Fibroblast of lung (primary cell): Measurements from ENCODE around the gene FTO. TPM values are rescaled to one million over a fixed set of nuclear protein-coding genes. Genes with fewer than 3 reads are reported as not detected.

Experiments used
- DNase-seq, 2 donors: peaks; one replicate each; pipeline versions ENCODE4 v3.0.0 to v3.0.0-alpha.2; 2010; ENCODE audit warnings: low read depth in 2 of 2
- H2AFZ ChIP-seq: 2 replicates; pipeline ENCODE4 v1.5.1; 2012; ENCODE audit warnings: low read length, control low read depth, inconsistent platforms
- H3K27ac ChIP-seq: 2 replicates; pipeline ENCODE4 v1.5.1; 2011; ENCODE audit warnings: low read length, control low read depth; ENCODE audit not compliant: insufficient read depth
- H3K27me3 ChIP-seq: 2 replicates; pipeline ENCODE4 v1.5.1; 2011; ENCODE audit warnings: mild to moderate bottlenecking, low read length; ENCODE audit not compliant: control insufficient read depth, insufficient read depth
- H3K36me3 ChIP-seq: 2 replicates; pipeline ENCODE4 v1.5.1; 2011; ENCODE audit warnings: low read length; ENCODE audit not compliant: control insufficient read depth, insufficient read depth
- H3K4me1 ChIP-seq: 2 replicates; pipeline ENCODE4 v1.5.1; 2011; ENCODE audit warnings: low read length; ENCODE audit not compliant: control insufficient read depth, insufficient read depth; ENCODE audit errors: extremely low read depth
- H3K4me2 ChIP-seq: 2 replicates; pipeline ENCODE4 v1.5.1; 2011; ENCODE audit warnings: low read length, control low read depth; ENCODE audit not compliant: insufficient read depth; ENCODE audit errors: extremely low read depth
- H3K4me3 ChIP-seq, 4 experiments: fragments of 200-600 bp in 1 of 4; sonication (generic) in 1 of 4; replicated peaks in 1 of 4; 2 replicates each; pipeline ENCODE4 v1.5.1; 2011 to 2016; ENCODE audit warnings: low read length in 4 of 4, low read depth in 3 of 4, mild to moderate bottlenecking in 3 of 4, control low read depth in 2 of 4, inconsistent platforms in 1 of 4, mixed read lengths in 1 of 4; ENCODE audit not compliant: insufficient read depth in 1 of 4; ENCODE audit errors: control extremely low read depth in 1 of 4
- H3K79me2 ChIP-seq: 2 replicates; pipeline ENCODE4 v1.5.1; 2012; ENCODE audit warnings: mild to moderate bottlenecking, low read length, inconsistent platforms; ENCODE audit not compliant: control insufficient read depth, insufficient read depth
- H3K9ac ChIP-seq: 2 replicates; pipeline ENCODE4 v1.5.1; 2011; ENCODE audit warnings: mild to moderate bottlenecking, low read length, control low read depth; ENCODE audit not compliant: insufficient read depth
- H3K9me3 ChIP-seq: 2 replicates; pipeline ENCODE4 v1.5.1; 2012; ENCODE audit warnings: low read depth, low read length; ENCODE audit not compliant: control insufficient read depth, insufficient read depth
- H4K20me1 ChIP-seq: 2 replicates; pipeline ENCODE4 v1.5.1; 2011; ENCODE audit warnings: low read length; ENCODE audit not compliant: control insufficient read depth, insufficient read depth; ENCODE audit errors: extremely low read depth
- CTCF ChIP-seq, 2 donors: IDR thresholded peaks in 1 of 2; conservative IDR thresholded peaks in 1 of 2; 1 replicate in 1 of 2; 2 replicates in 1 of 2; pipeline ENCODE4 v1.5.1; 2011 to 2012; ENCODE audit warnings: low read length in 2 of 2, control low read depth in 1 of 2, inconsistent platforms in 1 of 2, low read depth in 1 of 2, mild to moderate bottlenecking in 1 of 2
- EZH2 ChIP-seq: IDR thresholded peaks from 2 replicates; pipeline ENCODE4 v1.5.1; 2012; ENCODE audit warnings: low read length, control low read depth, mild to moderate bottlenecking; ENCODE audit errors: missing control alignments
- polyA plus RNA-seq, 2 donors: library from polyadenylated mRNA; depleted of rRNA in 1 of 2; stranded (reverse) in 1 of 2; unstranded in 1 of 2; fragments of >200 nt; gene quantifications; 2 replicates each; pipeline ENCODE4 v1.2.1, GENCODE V29; 2011 to 2012; ENCODE audit warnings: missing spikeins in 1 of 2
- total RNA-seq: library from RNA; depleted of rRNA; stranded (reverse); fragments of >200 nt; gene quantifications from 2 replicates; pipeline ENCODE4 v1.2.1, GENCODE V29; 2014

The FTO gene
- total and polyA plus RNA-seq, 2 donors (not counting 1 experiment from before 2014, with no cell fraction given), result 61.1 to 97.6 TPM

- peaks cover 10% of the 10 kb centered on the region for H3K4me1 ChIP-seq
- no peak overlapping the region for H2AFZ ChIP-seq
- H3K36me3 ChIP-seq, result no peaks in the 10 kb centered on the region
- H3K27me3 ChIP-seq, result no peaks in the 10 kb centered on the region
- H3K4me2 ChIP-seq, result no peak overlapping the region
- no peak for DNase-seq
- no peak overlapping the region for H3K4me3 ChIP-seq
- H3K27ac ChIP-seq, result no peak overlapping the region
- H3K9ac ChIP-seq, result no peak overlapping the region
- H3K9me3 ChIP-seq, result no peaks in the 10 kb centered on the region
- TF ChIP-seq CTCF (conservative IDR thresholded peaks at IDR 0.05 in 1 of 2, IDR thresholded peaks at IDR 0.05 in 1 of 2; ENCODE audit: low read depth in 1 of 2, low read length in 2 of 2) (no peak), EZH2 (no peak)
- peaks cover 2% of the 10 kb centered on the region for H3K79me2 ChIP-seq
- no peaks in the 10 kb centered on the region for H4K20me1 ChIP-seq
These were observed 71.3 kb downstream of the FTO start for GRCh38 chr16:53775106-53775820.

DNA sequence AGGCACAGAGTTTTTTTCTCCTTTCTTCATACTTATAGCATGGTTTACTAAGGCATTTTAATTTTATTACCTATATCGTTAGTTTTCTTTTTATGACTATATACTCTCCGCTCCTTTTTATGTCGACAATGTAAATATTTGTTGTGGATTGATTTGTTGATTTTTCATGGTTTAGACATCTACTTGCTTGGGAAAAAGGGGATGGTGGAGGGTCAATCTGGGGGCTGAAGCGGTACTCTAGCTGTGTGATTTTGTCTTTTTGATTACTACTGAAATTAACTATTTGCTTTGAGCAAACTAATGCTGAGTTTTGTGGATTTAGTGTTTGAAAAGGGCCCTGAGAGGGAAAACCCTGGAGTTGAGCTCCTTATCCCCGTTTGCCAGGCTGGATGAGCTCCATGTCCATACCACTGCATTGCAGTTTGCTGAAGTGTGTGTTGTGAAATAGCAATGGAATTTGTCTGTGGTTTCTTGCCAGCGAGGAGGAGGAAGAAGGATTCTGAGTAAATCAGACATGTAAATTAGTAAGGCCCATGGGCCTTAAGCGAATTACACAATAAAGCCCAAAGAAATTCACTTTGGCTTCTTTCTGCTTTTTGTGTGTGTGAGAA lies 72.0 kb downstream of the FTO start:
- Histone ChIP-seq H3K27me3 (no peaks in the 10 kb centered on the region), H3K4me2 (peak overlapping the region; percentile 49), H3K9ac (no peak overlapping the region), H3K79me2 (peaks cover 2% of the 10 kb centered on the region), H3K27ac (no peak overlapping the region), H3K36me3 (no peaks in the 10 kb centered on the region), H3K9me3 (no peaks in the 10 kb centered on the region), H3K4me1 (peaks cover 10% of the 10 kb centered on the region), H4K20me1 (no peaks in the 10 kb centered on the region), H2AFZ (no peak overlapping the region), H3K4me3 (no peak overlapping the region)
- no peak for TF ChIP-seq EZH2
- TF ChIP-seq CTCF (conservative IDR thresholded peaks at IDR 0.05 in 1 of 2, IDR thresholded peaks at IDR 0.05 in 1 of 2; ENCODE audit: low read depth in 1 of 2, low read length in 2 of 2), result no peak
- DNase-seq, result peak; percentile 90 to 97

DNA sequence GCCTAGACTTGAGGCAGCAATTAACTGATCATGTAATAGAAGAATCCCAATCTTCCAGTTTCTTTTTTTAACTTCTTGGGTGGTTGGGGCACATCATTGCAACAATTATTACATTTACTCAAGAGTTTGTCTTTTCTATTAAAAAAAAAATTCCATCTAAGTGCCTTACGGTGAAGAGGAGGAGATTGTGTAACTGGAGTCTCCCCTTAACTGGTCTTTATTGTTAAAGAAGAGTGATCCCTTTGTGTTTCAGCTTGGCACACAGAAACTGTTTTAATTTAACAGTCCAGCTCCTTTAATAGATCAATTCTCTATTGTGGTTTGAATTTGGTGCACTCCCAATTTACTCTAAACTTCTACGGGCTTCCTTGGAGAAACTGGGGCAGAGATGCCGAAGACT lies 75.2 kb downstream of the FTO start:
- Histone ChIP-seq H3K27ac (no peak overlapping the region), H4K20me1 (no peaks in the 10 kb centered on the region), H3K9ac (no peak overlapping the region), H2AFZ (no peak overlapping the region), H3K36me3 (no peaks in the 10 kb centered on the region), H3K9me3 (no peaks in the 10 kb centered on the region), H3K4me3 (no peak overlapping the region), H3K4me1 (peaks cover 10% of the 10 kb centered on the region), H3K79me2 (peaks cover 6% of the 10 kb centered on the region), H3K27me3 (no peaks in the 10 kb centered on the region), H3K4me2 (no peak overlapping the region)
- DNase-seq, result no peak
- TF ChIP-seq CTCF (conservative IDR thresholded peaks at IDR 0.05 in 1 of 2, IDR thresholded peaks at IDR 0.05 in 1 of 2; ENCODE audit: low read depth in 1 of 2, low read length in 2 of 2), result no peak
- TF ChIP-seq EZH2, result no peak
